A549 (cell line): ENCODE measurements around the gene RPS23.

Experiments
- TP53 ChIP-seq: fragments of 250-450 bp; sonication (Bioruptor Pico); IDR thresholded peaks from 2 replicates; pipeline ENCODE4 v1.5.0; 2021; ENCODE audit warnings: mild to moderate bottlenecking, moderate library complexity
- TF ChIP-seq, protein P1 (sequence below): fragments of >200 bp; sonication (Bioruptor Twin); formaldehyde crosslinking; IDR thresholded peaks from 3 replicates; pipeline ENCODE4 v1.5.1; 2016
- TF ChIP-seq, protein P2 (sequence below): IDR thresholded peaks from 2 replicates; pipeline ENCODE4 v1.6.1; 2012

DNA sequence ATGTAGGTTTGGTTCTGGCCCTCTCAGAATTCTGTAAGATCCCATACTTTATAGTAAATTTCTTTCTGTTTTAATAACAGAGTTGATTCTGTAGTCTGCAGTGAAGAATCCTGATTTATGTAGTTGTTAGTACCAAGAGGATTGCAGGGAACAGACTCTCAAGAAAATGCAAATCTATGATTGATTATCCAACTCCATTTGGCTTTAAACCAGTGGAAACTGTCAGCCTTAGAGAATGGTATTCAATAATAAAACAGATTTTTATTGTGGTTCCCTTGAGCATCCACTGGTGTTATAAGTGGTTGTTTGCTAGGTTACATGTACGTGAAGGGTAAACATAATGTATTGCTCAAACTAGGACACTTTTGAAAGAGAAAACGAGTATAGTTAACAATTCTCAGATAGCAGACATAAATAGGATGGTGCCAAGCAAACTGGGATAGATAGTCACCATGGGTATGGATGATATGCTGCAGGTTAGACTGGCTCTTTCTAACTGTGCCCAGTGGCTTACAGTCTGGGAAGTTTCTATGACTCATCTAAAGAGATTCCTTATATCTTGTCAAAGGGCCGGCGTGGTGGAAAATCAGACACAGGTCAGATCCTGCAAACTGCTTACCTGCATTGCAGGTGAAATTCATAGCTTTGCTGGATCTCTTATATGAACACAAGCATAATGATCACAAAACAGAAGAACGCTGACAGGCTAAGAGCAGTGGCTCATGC, 41.7 kb upstream of the RPS23 start:
- TF ChIP-seq, protein P1, sequence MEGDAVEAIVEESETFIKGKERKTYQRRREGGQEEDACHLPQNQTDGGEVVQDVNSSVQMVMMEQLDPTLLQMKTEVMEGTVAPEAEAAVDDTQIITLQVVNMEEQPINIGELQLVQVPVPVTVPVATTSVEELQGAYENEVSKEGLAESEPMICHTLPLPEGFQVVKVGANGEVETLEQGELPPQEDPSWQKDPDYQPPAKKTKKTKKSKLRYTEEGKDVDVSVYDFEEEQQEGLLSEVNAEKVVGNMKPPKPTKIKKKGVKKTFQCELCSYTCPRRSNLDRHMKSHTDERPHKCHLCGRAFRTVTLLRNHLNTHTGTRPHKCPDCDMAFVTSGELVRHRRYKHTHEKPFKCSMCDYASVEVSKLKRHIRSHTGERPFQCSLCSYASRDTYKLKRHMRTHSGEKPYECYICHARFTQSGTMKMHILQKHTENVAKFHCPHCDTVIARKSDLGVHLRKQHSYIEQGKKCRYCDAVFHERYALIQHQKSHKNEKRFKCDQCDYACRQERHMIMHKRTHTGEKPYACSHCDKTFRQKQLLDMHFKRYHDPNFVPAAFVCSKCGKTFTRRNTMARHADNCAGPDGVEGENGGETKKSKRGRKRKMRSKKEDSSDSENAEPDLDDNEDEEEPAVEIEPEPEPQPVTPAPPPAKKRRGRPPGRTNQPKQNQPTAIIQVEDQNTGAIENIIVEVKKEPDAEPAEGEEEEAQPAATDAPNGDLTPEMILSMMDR, result no peak
- TF ChIP-seq, protein P2, sequence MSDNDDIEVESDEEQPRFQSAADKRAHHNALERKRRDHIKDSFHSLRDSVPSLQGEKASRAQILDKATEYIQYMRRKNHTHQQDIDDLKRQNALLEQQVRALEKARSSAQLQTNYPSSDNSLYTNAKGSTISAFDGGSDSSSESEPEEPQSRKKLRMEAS, result no peak
- no peak for TF ChIP-seq TP53 (CRISPR knock-in tag)
